GM18520 (cell line): Measurements from ENCODE around the gene SBK3.
"Not testable (repeated sequence)": the region's sequence is repeated elsewhere in the genome, so short reads cannot be mapped to it uniquely, and the experiment has no call there.

Experiments used
- ATAC-seq: cut with Tn5 transposase; IDR thresholded peaks from one replicate; pipeline ENCODE4 v1.9.1; 2021; ENCODE audit not compliant: unreplicated experiment

Gene SBK3, protein sequence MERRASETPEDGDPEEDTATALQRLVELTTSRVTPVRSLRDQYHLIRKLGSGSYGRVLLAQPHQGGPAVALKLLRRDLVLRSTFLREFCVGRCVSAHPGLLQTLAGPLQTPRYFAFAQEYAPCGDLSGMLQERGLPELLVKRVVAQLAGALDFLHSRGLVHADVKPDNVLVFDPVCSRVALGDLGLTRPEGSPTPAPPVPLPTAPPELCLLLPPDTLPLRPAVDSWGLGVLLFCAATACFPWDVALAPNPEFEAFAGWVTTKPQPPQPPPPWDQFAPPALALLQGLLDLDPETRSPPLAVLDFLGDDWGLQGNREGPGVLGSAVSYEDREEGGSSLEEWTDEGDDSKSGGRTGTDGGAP

DNA sequence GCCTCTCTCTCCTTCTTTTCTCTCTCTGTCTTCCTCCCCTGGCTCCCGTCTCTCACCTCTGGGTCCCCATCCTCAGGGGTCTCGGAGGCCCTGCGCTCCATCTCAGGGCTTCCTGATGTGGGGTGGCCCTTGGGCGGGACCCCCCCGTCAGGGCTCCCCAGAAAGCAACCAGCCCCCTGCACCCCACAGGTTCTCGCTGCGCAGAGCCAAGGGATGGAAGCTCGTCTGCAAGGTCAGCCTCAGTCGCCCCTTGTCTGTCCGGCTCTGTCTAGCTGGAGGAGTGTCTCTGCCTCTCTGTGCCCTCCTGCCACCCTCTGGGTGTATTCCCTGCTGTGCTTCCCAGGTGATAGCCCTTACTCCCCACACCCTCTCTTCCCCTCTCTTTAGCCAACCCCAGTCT lies at the start of gene SBK3:
SBK3 (minus strand) TSS at position 101 of the 400 bp plus-strand sequence; CDS start at position 101, 0 bp downstream.
- ATAC-seq, result no peak

DNA sequence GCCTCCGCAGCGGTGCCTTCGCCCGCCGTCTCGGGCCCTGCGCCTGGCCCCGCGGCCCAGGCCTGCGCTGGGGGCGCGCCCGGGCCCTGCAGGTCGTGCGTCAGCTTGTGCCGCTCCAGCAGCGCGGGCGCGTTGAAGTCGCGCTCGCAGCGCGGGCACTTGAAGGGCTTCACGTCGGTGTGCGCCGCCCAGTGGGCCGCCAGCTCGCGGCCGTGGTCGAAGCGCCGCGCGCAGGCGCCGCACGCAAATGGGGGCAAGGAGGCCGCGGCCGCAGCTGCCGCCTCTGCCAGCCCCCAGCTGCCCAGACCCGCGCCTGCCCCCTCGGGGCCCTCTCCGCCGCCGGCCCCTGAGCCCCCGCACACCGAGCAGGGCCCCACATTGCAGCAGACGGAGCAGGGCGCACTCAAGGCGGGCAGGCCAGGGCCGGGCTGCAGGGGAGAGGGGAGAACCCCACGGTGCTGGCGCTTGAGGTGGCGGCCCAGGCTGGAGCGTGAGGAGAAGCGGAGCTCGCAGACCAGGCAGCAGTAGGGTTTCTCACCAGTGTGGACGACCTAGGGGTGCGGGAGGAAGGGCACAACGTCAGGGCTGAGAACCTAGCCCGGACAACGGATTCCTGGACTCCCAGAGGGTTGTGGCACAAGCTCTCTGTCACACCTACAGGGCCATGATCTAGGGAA lies 47.9 kb upstream of the SBK3 start:
- no peak for ATAC-seq

DNA sequence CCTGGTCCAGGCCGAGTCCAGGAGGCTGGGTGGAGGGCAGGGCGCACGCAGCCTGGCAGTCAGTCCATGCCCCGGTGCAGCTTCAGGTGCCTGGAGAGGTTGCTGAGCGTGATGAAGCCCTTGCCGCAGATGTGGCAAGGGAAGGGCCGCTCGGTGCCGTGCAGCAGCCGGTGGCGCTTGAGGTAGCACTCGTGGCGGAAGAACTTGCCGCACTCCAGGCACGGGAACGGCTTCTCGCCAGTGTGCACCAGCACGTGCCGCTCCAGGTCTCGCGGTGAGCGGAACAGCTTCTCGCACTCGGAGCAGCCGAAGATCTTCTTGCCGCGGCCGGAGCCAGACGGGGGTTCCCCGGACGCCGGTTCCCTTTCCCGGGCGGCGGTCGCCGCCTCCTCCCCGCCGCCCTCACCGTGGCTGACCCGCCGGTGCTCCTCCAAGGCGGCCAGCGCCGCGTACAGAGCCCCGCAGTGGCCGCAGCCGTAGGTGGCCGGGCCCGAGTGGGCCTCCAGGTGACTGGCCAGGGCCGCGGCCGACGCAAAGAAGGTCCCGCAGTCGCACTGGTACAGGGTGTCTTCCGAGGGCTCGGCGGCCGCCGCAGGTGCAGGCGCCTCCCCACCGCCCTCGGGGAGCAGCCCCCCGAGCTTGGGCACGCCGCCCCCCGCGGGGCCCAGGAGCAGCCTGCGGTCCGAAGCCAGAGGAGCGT lies 47.2 kb upstream of the SBK3 start:
- ATAC-seq, result no peak

DNA sequence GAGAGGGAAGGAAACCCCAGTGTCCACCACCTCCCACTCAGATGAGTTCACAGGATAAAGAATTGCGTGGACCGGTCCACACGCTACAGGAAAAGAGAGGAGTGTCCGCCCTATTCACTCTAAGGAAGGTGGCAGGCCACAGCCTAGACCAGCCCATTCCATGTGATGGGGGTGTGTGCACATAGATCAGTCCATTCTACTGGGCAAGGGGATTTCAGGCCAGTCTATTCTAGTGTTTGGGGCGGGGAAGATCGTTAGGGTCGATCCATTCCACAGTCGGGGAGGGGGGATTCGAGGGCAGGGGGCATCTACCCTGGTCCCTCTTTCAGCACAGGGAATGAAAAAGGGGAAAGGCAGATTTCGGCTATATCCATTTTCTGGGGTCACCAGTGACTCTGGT lies 46.2 kb upstream of the SBK3 start:
- no peak for ATAC-seq

DNA sequence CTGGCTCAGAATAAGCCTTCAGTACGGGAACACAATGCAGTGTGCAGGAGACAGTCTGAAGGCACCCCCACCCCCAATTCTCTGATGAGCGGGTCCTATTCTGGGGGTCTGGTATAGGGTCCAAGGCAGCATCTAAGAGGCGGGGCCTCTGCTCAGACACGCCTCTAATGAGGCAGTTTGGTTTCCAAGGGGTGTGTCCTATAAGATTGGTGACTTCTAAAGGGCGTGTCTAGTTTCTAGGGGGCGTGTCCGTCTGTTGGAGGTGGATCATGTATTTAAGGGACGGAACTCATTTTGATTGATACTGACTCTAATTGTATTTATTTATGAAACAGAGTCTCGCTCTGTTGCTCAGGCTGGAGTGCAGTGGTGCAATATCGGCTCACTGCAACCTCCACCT lies 45.3 kb upstream of the SBK3 start:
- ATAC-seq, result no peak

DNA sequence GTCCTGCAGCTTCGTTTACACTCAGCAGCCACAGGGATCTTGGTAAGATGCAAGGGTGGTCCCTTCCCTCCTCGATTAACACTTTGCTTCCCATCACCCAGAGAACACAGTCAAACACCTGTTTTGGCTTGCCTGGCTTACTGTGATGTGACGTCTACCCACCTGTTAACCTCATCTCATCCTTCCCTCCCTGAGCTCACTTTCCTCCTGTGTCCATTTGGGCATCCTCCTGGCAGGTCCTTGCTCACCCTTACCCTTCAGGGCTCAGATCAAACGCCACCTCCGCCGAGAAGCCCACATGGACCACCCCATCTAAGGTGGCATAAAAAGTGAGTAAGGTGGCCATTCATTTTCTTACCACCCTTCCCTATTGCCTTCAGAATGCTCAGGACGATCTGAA lies 44.8 kb upstream of the SBK3 start:
- ATAC-seq, result no peak

DNA sequence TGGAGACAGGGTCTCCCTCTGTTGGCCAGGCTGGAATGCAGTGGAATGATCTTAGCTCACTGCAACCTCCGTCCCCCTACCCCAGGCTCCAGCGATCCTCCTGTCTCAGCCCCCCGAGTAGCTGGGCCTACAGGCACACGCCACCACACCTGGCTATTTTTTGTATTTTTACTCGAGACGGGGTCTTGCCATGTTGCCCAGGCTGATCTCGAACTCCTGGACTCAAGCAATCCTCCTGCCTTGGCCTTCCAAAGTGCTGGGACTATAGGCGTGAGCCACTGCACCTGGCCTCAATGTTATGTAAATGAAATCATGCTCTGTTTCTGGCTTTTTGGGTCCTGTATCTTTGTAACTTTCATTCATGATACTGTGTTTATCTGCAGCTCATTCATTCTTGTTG lies 43.4 kb upstream of the SBK3 start:
- ATAC-seq, result no peak

DNA sequence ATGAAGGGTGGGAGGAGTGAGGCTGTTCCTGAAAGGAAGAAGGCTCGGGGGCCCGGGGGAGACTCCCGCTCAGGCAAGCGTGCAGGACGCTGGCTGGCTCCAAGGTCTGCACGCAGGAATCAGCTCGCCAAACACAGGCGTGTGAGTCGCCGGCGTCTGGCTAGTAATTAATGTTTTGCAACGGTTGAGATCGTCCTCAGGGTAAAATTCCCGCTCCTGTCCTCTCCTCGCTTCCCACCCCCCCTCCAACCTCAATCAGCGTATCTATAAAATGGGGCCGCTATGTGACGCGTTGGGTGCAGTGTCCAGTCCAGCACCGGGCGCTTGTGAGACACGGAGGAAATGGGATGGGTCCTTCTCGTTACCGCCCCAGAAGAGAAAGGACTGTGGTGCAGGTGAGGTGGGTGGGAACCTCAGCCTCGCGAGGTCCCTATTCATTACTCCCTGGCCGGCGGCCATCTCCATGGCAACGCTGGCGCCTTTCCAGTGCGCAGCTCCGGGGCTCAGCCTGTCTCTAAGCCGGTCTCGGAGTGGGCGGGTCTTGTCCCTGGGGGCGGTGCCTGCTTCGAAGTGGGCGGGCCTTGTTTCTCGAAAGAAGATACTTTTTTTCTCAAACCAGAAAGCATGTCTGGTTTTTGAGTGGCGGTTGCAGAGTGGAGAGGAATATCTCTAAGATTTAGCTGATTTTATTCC lies 41.8 kb upstream of the SBK3 start:
- ATAC-seq, result peak; percentile 64

DNA sequence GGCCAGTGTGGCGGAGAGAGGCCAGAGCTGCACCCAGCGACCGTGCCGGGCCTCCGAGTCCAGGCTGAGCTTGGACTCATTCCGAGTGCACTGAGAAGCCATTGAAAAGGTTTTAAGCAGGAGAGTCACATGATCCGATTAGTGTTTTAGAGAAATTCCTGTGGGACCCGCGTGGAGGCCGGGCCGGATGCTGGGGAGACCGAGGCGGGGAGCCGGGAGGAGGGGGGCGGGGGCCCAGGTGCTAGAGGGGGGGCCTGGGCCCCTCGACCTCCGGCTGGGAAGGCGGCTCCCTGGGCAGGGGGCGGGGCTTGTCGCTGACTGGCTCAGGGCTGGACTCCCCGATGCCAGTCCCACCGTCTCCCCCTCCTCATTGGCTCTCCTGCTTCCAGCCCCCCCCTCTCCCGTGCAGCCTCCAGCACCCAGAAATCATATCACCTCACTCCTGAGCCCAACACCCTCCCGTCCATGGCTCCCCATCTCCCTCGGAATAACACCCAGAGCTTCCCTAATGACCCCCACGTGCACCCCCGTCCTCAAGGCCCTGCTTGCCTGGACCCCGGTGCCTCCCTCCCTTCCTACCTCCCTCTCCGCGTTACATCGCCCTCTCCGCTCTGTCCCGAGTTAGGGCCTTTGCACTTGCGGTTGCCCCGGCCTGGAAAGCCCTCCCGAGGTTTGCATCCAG lies 40.5 kb upstream of the SBK3 start:
- ATAC-seq, result no peak

DNA sequence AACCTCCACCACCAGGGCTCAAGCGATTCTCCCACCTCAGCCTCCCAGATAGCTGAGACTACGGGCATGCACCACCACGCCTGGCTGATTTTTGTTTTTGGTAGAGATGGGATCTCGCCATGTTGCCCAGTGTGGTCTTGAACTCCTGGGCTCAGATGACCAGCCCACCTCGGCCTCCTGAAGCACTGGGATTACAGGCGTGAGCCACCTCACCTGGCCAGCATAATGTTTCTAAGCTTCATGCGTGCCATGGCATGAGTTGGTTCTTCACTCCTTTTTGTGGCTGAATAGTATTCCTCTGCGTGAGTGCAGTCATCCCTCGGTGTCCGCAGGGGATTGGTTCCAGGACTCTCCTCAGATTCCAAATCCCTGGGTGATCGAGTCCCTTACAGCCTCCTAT lies 39.5 kb upstream of the SBK3 start:
- ATAC-seq, result no peak

DNA sequence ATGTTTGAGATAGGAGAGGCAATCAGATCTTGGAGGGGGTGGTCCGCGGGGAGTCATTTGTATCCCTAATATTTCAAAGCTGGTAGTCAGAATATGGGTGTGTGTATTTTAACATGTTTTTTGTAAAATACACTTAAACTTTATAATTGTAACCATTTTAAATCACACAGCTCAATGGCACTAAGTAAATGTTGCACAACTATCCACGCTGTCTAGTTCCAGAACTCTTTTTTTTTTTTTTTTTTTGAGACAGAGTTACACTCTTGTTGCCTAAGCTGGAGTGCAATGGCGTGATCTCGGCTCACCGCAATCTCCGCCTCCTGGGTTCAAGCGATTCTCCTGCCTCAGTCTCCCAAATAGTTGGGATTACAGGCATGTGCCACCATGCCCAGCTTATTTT lies 38.6 kb upstream of the SBK3 start:
- ATAC-seq, result not testable (repeated sequence)

DNA sequence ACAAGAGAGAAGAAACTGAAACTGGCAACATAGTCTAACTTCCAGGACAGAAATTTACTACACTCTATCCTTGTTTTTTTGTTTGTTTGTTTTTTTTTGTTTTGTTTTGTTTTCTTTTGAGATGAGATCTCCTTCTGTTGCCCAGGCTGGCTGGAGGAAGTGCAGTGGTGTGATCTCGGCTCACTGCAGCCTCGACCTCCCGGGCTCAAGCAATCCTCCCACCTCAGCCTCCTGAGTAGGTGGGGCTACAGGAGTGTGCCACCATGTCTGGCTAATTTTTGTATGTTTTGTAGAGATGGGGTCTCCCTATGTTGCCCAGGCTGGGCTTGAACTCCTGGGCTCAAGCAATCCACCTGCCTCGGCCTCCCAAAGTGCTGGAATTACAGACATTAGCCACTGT lies 36.9 kb upstream of the SBK3 start:
- ATAC-seq, result not testable (repeated sequence)

DNA sequence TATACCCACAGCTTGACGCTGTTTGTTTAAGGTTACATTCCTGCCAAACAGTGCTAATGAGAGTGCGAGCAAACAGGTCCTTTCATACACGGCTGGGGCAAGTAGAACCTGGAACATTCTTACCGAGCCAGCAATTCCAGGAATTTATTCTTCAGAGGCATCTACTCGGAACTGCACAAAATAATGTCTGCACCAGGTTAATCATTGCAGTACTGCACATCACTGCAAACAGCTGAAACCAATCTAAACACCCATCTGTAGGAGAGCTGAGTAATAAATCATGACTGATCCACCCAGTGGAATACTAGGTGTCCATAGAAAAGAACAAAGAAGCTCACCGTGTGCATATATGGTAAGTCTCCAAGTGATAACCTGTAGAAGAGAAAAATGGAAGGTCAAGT lies 36.5 kb upstream of the SBK3 start:
- no peak for ATAC-seq

DNA sequence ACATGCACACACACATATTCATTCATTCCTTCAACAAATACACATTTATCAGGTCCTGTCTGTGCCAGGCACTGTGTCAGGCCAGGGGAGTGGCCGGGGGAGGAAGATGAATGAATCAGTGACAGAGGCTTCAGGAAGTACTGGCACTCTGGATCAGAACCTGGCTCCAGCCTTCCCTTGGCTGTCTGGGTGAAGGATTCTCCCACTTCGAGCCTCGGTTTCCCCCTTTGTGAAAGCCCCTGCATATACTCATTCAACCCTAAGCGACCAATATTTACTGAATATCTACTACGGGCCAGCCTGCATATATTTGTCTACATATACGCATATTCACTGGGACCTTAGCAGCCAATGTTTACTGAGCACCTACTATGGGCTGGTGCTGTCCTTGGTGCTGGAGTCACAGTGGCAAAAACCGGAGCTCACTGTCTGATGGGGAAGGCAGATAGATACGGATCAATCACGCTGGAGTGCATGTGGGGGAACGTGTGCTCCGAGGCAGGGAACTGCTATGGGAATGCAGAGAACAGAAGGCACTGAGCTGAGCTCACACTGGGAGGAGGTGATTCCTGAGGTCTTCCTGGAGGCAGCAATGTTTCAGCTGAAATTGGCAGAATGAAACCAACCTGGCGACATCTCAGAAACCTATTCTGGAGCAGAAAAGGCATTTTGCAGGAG lies 35.9 kb upstream of the SBK3 start:
- ATAC-seq, result no peak

DNA sequence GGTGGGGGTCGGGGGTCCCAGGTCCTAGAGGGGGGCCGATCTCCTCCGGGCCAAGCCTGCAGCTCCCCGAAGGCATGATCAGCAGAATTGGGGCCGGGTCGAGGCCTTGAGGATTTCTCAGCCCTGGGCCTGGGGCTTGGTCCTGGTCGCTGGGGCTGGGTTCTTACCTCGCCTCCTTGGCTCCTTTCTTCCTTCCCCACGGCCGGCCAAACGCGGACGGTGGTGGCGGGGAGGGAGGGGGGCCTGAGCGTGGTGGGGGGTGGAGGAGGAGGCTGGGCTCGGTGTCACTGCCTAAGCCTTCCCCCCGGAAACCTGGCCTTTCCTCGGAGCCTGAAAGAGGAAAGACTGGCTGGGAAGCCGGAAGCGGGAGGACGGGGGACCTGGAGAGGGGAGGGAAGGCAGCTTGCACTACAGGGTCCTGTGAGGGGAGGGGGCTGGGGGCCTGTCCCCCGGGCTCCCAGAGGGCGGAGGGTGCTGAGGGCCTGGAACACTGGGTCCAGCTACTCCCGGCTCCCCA lies 35.3 kb upstream of the SBK3 start, which contains the start of gene ZNF579:
ZNF579 (minus strand) TSS at position 221 of the 517 bp plus-strand sequence. CDS start 1,209 bp downstream, outside the sequence.
- no peak for ATAC-seq

DNA sequence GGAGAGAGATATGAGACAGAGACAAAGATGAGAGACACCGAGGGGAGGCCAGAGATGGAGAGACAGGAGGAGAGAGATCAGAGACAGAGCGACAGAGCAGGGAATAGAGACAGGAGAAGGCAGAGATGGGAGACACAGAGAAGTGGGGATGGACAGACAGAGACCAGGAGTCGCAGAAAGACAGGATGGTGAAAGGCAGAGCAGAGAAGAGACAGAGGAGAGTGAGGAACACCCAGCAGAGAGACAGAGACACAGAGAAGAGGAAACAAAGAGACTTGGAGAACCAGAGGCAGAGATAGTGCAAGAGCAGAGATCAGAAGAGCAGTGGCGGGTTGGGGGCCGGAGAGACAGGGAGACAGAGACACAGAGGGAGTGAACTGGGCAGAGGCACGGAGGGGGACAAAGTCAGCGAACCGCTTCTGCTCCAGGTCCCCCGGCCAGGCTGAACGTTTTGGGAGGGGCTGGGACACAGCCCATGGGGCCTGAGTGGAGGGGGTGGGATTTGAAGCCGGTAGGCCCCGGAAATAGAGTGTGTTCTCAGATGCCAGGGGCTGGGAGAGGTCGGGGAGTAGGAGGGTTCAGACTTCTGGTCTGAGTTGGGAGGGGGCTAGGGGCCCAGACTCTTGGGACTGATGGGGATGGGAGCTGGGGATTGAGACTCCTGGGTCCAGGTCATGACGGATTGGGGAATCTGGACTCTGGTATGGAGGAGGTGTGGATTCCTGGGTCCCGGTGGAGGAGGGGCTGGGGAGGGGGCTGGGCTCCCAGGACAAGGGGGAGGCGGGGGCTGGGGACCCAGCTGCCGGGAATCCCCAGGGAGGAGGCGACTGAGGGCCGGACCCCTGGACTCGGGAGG lies 34.7 kb upstream of the SBK3 start:
- ATAC-seq, result no peak

DNA sequence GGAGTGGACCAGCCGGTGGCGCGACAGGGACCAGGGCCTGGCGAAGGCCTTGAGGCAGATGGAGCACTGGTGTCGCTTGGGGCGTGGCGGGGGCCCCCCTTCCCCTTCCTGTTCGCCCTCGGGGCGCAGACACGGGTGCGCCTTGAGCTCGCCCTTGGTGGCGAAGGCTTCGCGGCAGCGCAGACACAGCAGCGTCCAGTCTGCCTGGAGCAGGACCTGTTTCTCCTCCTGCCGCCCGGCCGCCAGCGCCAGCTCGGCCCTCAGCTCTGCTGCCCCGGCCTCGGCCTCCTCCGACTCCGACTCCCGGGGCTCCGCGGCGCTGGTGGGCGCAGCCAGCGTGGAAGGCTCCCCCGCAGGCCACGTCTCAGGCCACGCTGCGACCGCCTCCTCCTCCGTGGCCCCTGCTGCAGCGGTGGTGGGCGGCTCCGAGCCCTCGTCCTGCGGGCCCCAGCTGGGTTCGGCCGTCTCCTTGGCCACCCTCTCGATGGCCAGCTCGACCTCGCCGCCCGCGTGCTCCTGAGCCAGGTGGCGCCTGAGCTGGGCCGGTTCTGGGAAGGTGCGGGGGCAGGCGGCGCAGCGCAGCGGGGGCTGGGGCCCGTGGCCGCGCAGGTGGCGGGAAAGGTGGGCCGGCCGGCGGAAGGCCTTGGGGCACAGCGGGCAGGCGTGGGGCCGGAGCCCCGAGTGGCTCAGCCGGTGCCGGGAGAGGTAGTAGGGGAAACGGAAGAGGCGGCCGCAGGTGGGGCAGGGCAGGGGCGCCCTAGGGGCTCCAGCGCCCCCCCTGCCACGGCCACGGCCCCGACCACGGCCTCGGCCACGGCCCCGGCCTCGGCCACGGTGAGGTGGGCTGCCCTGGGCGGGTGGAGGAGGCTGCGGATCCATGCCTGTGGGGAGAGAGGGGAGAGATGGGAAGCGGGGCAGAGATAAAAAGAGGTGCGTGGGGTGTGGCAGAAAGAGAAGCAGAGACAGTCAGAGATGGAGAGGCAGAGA lies 33.7 kb upstream of the SBK3 start:
- ATAC-seq, result no peak
